Endothelial cell of umbilical vein (primary cell): Measurements from ENCODE around the gene ST6GALNAC2.

Experiments
- EZH2 ChIP-seq: IDR thresholded peaks from 2 replicates; pipeline ENCODE4 v1.6.1; 2012; ENCODE audit warnings: borderline replicate concordance, low read depth, mild to moderate bottlenecking, moderate library complexity, low read length, inconsistent platforms; ENCODE audit not compliant: severe bottlenecking
- GATA2 ChIP-seq: IDR thresholded peaks from 2 replicates; pipeline ENCODE4 v1.7.0; 2011; ENCODE audit warnings: low read depth, mild to moderate bottlenecking, moderate library complexity, mixed read lengths, low read length; ENCODE audit not compliant: insufficient read length, insufficient read depth
- JUN ChIP-seq: IDR thresholded peaks from 2 replicates; pipeline ENCODE4 v1.6.1; 2011; ENCODE audit warnings: borderline replicate concordance, low read depth; ENCODE audit not compliant: insufficient read length, insufficient read depth
- POLR2A ChIP-seq: IDR thresholded peaks from 2 replicates; pipeline ENCODE4 v1.6.1; 2012; ENCODE audit warnings: low read depth, mild to moderate bottlenecking, control low read depth, low read length
- POLR2AphosphoS5 ChIP-seq: IDR thresholded peaks from 2 replicates; pipeline ENCODE4 v1.6.1; 2012; ENCODE audit warnings: low read depth, mild to moderate bottlenecking, control low read depth, low read length, moderate library complexity; ENCODE audit not compliant: insufficient read depth
- TF ChIP-seq, protein P1 (sequence below), 2 donors: IDR thresholded peaks; 1 replicate in 1 of 2; 2 replicates in 1 of 2; pipeline ENCODE4 v1.5.1; 2011; ENCODE audit warnings: low read length in 2 of 2, mild to moderate bottlenecking in 2 of 2, moderate library complexity in 2 of 2, control low read depth in 1 of 2, inconsistent platforms in 1 of 2, low read depth in 1 of 2; ENCODE audit not compliant: insufficient read depth in 1 of 2; ENCODE audit errors: extremely low read depth in 1 of 2
- TF ChIP-seq, protein P2 (sequence below): IDR thresholded peaks from 2 replicates; pipeline ENCODE4 v1.6.1; 2011; ENCODE audit not compliant: insufficient read depth, insufficient read length

GRCh38 chr17:76614912-76615617 lies 29.4 kb upstream of the ST6GALNAC2 start:
- TF ChIP-seq, protein P1, sequence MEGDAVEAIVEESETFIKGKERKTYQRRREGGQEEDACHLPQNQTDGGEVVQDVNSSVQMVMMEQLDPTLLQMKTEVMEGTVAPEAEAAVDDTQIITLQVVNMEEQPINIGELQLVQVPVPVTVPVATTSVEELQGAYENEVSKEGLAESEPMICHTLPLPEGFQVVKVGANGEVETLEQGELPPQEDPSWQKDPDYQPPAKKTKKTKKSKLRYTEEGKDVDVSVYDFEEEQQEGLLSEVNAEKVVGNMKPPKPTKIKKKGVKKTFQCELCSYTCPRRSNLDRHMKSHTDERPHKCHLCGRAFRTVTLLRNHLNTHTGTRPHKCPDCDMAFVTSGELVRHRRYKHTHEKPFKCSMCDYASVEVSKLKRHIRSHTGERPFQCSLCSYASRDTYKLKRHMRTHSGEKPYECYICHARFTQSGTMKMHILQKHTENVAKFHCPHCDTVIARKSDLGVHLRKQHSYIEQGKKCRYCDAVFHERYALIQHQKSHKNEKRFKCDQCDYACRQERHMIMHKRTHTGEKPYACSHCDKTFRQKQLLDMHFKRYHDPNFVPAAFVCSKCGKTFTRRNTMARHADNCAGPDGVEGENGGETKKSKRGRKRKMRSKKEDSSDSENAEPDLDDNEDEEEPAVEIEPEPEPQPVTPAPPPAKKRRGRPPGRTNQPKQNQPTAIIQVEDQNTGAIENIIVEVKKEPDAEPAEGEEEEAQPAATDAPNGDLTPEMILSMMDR (IDR thresholded peaks at IDR 0.05; ENCODE audit: extremely low read depth in 1 of 2, insufficient read depth in 1 of 2, low read depth in 1 of 2, low read length in 2 of 2) = no peak
- TF ChIP-seq POLR2A (no peak), JUN (no peak), EZH2 (no peak), POLR2AphosphoS5 (no peak), GATA2 (no peak)
- TF ChIP-seq, protein P2, sequence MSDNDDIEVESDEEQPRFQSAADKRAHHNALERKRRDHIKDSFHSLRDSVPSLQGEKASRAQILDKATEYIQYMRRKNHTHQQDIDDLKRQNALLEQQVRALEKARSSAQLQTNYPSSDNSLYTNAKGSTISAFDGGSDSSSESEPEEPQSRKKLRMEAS = no peak
